Measurements from ENCODE around the gene NPW. TPM values are rescaled to one million over a fixed set of nuclear protein-coding genes. Genes with fewer than 3 reads are reported as not detected.

Gene NPW
- total and polyA plus RNA-seq, 9 of the 15 experiments (the other 6 are each of a cell fraction or from before 2014, with no cell fraction given), result 0.14 to 4.0 (median 2.6) TPM; not detected in 4

GRCh38 chr16:2003827-2004641, 15.6 kb upstream of the NPW start (continued):
- TF ChIP-seq SMAD1 (IDR thresholded peaks at IDR 0.05; ENCODE audit: low read depth, low read length, partially characterized antibody) (no peak), ZBTB33 (CRISPR knock-in tag; IDR thresholded peaks at IDR 0.05) (peak; percentile 92), CBX1 (IDR thresholded peaks at IDR 0.05; ENCODE audit: low read depth) (0 out of 2 replicates have a peak, but pooled peaks have one; percentile 68), ZSCAN32 (CRISPR knock-in tag; IDR thresholded peaks at IDR 0.05) (no peak)
- TF ChIP-seq, protein P1, sequence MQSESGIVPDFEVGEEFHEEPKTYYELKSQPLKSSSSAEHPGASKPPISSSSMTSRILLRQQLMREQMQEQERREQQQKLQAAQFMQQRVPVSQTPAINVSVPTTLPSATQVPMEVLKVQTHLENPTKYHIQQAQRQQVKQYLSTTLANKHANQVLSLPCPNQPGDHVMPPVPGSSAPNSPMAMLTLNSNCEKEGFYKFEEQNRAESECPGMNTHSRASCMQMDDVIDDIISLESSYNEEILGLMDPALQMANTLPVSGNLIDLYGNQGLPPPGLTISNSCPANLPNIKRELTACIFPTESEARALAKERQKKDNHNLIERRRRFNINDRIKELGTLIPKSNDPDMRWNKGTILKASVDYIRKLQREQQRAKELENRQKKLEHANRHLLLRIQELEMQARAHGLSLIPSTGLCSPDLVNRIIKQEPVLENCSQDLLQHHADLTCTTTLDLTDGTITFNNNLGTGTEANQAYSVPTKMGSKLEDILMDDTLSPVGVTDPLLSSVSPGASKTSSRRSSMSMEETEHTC (IDR thresholded peaks at IDR 0.05), result no peak
- TF ChIP-seq, protein P2, sequence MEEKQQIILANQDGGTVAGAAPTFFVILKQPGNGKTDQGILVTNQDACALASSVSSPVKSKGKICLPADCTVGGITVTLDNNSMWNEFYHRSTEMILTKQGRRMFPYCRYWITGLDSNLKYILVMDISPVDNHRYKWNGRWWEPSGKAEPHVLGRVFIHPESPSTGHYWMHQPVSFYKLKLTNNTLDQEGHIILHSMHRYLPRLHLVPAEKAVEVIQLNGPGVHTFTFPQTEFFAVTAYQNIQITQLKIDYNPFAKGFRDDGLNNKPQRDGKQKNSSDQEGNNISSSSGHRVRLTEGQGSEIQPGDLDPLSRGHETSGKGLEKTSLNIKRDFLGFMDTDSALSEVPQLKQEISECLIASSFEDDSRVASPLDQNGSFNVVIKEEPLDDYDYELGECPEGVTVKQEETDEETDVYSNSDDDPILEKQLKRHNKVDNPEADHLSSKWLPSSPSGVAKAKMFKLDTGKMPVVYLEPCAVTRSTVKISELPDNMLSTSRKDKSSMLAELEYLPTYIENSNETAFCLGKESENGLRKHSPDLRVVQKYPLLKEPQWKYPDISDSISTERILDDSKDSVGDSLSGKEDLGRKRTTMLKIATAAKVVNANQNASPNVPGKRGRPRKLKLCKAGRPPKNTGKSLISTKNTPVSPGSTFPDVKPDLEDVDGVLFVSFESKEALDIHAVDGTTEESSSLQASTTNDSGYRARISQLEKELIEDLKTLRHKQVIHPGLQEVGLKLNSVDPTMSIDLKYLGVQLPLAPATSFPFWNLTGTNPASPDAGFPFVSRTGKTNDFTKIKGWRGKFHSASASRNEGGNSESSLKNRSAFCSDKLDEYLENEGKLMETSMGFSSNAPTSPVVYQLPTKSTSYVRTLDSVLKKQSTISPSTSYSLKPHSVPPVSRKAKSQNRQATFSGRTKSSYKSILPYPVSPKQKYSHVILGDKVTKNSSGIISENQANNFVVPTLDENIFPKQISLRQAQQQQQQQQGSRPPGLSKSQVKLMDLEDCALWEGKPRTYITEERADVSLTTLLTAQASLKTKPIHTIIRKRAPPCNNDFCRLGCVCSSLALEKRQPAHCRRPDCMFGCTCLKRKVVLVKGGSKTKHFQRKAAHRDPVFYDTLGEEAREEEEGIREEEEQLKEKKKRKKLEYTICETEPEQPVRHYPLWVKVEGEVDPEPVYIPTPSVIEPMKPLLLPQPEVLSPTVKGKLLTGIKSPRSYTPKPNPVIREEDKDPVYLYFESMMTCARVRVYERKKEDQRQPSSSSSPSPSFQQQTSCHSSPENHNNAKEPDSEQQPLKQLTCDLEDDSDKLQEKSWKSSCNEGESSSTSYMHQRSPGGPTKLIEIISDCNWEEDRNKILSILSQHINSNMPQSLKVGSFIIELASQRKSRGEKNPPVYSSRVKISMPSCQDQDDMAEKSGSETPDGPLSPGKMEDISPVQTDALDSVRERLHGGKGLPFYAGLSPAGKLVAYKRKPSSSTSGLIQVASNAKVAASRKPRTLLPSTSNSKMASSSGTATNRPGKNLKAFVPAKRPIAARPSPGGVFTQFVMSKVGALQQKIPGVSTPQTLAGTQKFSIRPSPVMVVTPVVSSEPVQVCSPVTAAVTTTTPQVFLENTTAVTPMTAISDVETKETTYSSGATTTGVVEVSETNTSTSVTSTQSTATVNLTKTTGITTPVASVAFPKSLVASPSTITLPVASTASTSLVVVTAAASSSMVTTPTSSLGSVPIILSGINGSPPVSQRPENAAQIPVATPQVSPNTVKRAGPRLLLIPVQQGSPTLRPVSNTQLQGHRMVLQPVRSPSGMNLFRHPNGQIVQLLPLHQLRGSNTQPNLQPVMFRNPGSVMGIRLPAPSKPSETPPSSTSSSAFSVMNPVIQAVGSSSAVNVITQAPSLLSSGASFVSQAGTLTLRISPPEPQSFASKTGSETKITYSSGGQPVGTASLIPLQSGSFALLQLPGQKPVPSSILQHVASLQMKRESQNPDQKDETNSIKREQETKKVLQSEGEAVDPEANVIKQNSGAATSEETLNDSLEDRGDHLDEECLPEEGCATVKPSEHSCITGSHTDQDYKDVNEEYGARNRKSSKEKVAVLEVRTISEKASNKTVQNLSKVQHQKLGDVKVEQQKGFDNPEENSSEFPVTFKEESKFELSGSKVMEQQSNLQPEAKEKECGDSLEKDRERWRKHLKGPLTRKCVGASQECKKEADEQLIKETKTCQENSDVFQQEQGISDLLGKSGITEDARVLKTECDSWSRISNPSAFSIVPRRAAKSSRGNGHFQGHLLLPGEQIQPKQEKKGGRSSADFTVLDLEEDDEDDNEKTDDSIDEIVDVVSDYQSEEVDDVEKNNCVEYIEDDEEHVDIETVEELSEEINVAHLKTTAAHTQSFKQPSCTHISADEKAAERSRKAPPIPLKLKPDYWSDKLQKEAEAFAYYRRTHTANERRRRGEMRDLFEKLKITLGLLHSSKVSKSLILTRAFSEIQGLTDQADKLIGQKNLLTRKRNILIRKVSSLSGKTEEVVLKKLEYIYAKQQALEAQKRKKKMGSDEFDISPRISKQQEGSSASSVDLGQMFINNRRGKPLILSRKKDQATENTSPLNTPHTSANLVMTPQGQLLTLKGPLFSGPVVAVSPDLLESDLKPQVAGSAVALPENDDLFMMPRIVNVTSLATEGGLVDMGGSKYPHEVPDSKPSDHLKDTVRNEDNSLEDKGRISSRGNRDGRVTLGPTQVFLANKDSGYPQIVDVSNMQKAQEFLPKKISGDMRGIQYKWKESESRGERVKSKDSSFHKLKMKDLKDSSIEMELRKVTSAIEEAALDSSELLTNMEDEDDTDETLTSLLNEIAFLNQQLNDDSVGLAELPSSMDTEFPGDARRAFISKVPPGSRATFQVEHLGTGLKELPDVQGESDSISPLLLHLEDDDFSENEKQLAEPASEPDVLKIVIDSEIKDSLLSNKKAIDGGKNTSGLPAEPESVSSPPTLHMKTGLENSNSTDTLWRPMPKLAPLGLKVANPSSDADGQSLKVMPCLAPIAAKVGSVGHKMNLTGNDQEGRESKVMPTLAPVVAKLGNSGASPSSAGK (IDR thresholded peaks at IDR 0.05), result no peak
- TF ChIP-seq, protein P3, sequence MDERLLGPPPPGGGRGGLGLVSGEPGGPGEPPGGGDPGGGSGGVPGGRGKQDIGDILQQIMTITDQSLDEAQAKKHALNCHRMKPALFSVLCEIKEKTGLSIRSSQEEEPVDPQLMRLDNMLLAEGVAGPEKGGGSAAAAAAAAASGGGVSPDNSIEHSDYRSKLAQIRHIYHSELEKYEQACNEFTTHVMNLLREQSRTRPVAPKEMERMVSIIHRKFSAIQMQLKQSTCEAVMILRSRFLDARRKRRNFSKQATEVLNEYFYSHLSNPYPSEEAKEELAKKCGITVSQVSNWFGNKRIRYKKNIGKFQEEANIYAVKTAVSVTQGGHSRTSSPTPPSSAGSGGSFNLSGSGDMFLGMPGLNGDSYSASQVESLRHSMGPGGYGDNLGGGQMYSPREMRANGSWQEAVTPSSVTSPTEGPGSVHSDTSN (CRISPR knock-in tag; IDR thresholded peaks at IDR 0.05; ENCODE audit: low read depth), result no peak
- TF ChIP-seq, protein P3 (tag; conservative IDR thresholded peaks at IDR 0.05; ENCODE audit: low read depth), result peak; percentile 25; the same call in 1 of the 2 replicates

Data from K562 (cell line).